Fibroblast of lung (primary cell): ENCODE measurements around the gene TRIM39. TPM values are rescaled to one million over a fixed set of nuclear protein-coding genes. Genes with fewer than 3 reads are reported as not detected.

Experiments used
- DNase-seq, 2 donors: peaks; one replicate each; pipeline versions ENCODE4 v3.0.0 to v3.0.0-alpha.2; 2010; ENCODE audit warnings: low read depth in 2 of 2
- H2AFZ ChIP-seq: 2 replicates; pipeline ENCODE4 v1.5.1; 2012; ENCODE audit warnings: low read length, control low read depth, inconsistent platforms
- H3K27ac ChIP-seq: 2 replicates; pipeline ENCODE4 v1.5.1; 2011; ENCODE audit warnings: low read length, control low read depth; ENCODE audit not compliant: insufficient read depth
- H3K27me3 ChIP-seq: 2 replicates; pipeline ENCODE4 v1.5.1; 2011; ENCODE audit warnings: mild to moderate bottlenecking, low read length; ENCODE audit not compliant: control insufficient read depth, insufficient read depth
- H3K36me3 ChIP-seq: 2 replicates; pipeline ENCODE4 v1.5.1; 2011; ENCODE audit warnings: low read length; ENCODE audit not compliant: control insufficient read depth, insufficient read depth
- H3K4me1 ChIP-seq: 2 replicates; pipeline ENCODE4 v1.5.1; 2011; ENCODE audit warnings: low read length; ENCODE audit not compliant: control insufficient read depth, insufficient read depth; ENCODE audit errors: extremely low read depth
- H3K4me2 ChIP-seq: 2 replicates; pipeline ENCODE4 v1.5.1; 2011; ENCODE audit warnings: low read length, control low read depth; ENCODE audit not compliant: insufficient read depth; ENCODE audit errors: extremely low read depth
- H3K4me3 ChIP-seq, 4 experiments: fragments of 200-600 bp in 1 of 4; sonication (generic) in 1 of 4; replicated peaks in 1 of 4; 2 replicates each; pipeline ENCODE4 v1.5.1; 2011 to 2016; ENCODE audit warnings: low read length in 4 of 4, low read depth in 3 of 4, mild to moderate bottlenecking in 3 of 4, control low read depth in 2 of 4, inconsistent platforms in 1 of 4, mixed read lengths in 1 of 4; ENCODE audit not compliant: insufficient read depth in 1 of 4; ENCODE audit errors: control extremely low read depth in 1 of 4
- H3K79me2 ChIP-seq: 2 replicates; pipeline ENCODE4 v1.5.1; 2012; ENCODE audit warnings: mild to moderate bottlenecking, low read length, inconsistent platforms; ENCODE audit not compliant: control insufficient read depth, insufficient read depth
- H3K9ac ChIP-seq: 2 replicates; pipeline ENCODE4 v1.5.1; 2011; ENCODE audit warnings: mild to moderate bottlenecking, low read length, control low read depth; ENCODE audit not compliant: insufficient read depth
- H3K9me3 ChIP-seq: 2 replicates; pipeline ENCODE4 v1.5.1; 2012; ENCODE audit warnings: low read depth, low read length; ENCODE audit not compliant: control insufficient read depth, insufficient read depth
- H4K20me1 ChIP-seq: 2 replicates; pipeline ENCODE4 v1.5.1; 2011; ENCODE audit warnings: low read length; ENCODE audit not compliant: control insufficient read depth, insufficient read depth; ENCODE audit errors: extremely low read depth
- EZH2 ChIP-seq: IDR thresholded peaks from 2 replicates; pipeline ENCODE4 v1.5.1; 2012; ENCODE audit warnings: low read length, control low read depth, mild to moderate bottlenecking; ENCODE audit errors: missing control alignments
- polyA plus RNA-seq, 2 donors: library from polyadenylated mRNA; depleted of rRNA in 1 of 2; stranded (reverse) in 1 of 2; unstranded in 1 of 2; fragments of >200 nt; gene quantifications; 2 replicates each; pipeline ENCODE4 v1.2.1, GENCODE V29; 2011 to 2012; ENCODE audit warnings: missing spikeins in 1 of 2
- total RNA-seq: library from RNA; depleted of rRNA; stranded (reverse); fragments of >200 nt; gene quantifications from 2 replicates; pipeline ENCODE4 v1.2.1, GENCODE V29; 2014
- TF ChIP-seq, protein P1 (sequence below), 2 donors: IDR thresholded peaks in 1 of 2; conservative IDR thresholded peaks in 1 of 2; 1 replicate in 1 of 2; 2 replicates in 1 of 2; pipeline ENCODE4 v1.5.1; 2011 to 2012; ENCODE audit warnings: low read length in 2 of 2, control low read depth in 1 of 2, inconsistent platforms in 1 of 2, low read depth in 1 of 2, mild to moderate bottlenecking in 1 of 2

Gene TRIM39
- total and polyA plus RNA-seq, 2 donors (not counting 1 experiment from before 2014, with no cell fraction given), result 7.8 to 11.9 TPM

DNA sequence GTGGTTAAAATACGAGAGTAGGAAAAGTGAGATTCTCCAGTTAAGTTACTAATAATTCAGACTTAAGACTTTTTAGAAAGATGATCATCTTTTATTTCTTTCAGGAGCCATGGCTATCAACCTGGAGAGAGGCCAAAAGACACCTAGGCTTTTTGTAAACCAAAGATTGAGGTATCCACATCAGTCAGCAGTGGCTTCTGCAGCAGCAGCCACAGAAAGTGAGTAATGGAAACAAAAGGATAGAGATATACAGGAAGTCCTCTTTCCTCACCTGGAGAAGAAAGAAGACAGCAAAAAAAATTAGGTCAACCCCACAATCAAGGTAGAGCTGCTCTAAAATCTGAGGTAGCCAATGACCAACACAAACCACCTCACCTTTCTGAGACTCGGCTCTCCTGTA, 22.7 kb upstream of the TRIM39 start:
- Histone ChIP-seq H3K9me3 (no peaks in the 10 kb centered on the region), H2AFZ (no peak overlapping the region), H3K9ac (no peak overlapping the region), H3K4me2 (no peak overlapping the region), H3K4me1 (no peaks in the 10 kb centered on the region), H4K20me1 (no peaks in the 10 kb centered on the region), H3K79me2 (peaks cover 8% of the 10 kb centered on the region), H3K36me3 (peaks cover 2% of the 10 kb centered on the region), H3K27me3 (no peaks in the 10 kb centered on the region), H3K4me3 (no peak overlapping the region), H3K27ac (no peak overlapping the region)
- no peak for DNase-seq
- TF ChIP-seq, protein P1, sequence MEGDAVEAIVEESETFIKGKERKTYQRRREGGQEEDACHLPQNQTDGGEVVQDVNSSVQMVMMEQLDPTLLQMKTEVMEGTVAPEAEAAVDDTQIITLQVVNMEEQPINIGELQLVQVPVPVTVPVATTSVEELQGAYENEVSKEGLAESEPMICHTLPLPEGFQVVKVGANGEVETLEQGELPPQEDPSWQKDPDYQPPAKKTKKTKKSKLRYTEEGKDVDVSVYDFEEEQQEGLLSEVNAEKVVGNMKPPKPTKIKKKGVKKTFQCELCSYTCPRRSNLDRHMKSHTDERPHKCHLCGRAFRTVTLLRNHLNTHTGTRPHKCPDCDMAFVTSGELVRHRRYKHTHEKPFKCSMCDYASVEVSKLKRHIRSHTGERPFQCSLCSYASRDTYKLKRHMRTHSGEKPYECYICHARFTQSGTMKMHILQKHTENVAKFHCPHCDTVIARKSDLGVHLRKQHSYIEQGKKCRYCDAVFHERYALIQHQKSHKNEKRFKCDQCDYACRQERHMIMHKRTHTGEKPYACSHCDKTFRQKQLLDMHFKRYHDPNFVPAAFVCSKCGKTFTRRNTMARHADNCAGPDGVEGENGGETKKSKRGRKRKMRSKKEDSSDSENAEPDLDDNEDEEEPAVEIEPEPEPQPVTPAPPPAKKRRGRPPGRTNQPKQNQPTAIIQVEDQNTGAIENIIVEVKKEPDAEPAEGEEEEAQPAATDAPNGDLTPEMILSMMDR (conservative IDR thresholded peaks at IDR 0.05 in 1 of 2, IDR thresholded peaks at IDR 0.05 in 1 of 2; ENCODE audit: low read depth in 1 of 2, low read length in 2 of 2), result no peak
- no peak for TF ChIP-seq EZH2

DNA sequence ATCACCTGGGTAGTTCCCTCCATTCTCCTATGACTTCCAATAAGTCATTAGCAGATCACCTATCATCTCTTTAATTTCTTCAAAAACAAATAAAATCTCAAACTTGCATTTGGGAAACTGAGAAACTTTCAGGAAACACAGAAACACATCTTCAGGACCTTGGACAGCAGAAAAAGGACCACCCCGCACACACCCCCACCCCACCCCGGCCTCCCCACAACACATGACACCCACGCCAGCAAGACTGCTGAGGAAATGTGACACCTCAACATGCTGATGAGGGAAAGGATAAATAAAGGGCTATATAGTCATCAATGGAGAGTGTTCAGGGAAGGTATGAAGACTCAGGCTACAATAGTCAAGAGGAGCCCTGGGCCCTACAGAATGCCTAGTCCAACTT, 15.6 kb upstream of the TRIM39 start:
- peak in 1 of 2 donors; percentile 2 for DNase-seq
- TF ChIP-seq, protein P1 (conservative IDR thresholded peaks at IDR 0.05 in 1 of 2, IDR thresholded peaks at IDR 0.05 in 1 of 2; ENCODE audit: low read depth in 1 of 2, low read length in 2 of 2), result no peak
- no peak for TF ChIP-seq EZH2
- peaks cover 39% of the 10 kb centered on the region for H3K79me2 ChIP-seq
- no peaks in the 10 kb centered on the region for H3K4me1 ChIP-seq
- H3K9me3 ChIP-seq, result no peaks in the 10 kb centered on the region
- H3K4me2 ChIP-seq, result no peak overlapping the region
- no peak overlapping the region for H2AFZ ChIP-seq
- H3K27ac ChIP-seq, result no peak overlapping the region
- no peaks in the 10 kb centered on the region for H4K20me1 ChIP-seq
- H3K9ac ChIP-seq, result no peak overlapping the region
- H3K36me3 ChIP-seq, result no peaks in the 10 kb centered on the region
- no peak overlapping the region for H3K4me3 ChIP-seq
- H3K27me3 ChIP-seq, result no peaks in the 10 kb centered on the region

DNA sequence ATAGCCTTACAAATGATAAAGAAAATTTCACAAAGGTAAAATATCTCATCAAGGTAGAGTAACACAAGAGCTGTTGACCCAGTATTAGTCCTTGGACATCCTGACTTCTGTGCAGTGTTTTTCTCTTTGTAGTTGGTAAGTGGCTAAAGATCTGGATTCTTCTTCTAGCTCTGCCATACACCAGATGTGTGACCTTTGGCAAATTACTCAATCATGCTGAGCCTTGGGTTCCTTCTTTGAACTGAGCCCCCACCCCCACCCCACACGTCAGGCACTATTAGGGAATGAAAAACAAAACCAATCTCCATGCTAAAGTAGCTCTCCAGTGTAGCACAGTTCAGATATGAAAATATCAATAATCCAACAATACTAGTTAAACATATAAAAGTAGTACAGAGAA, 15.1 kb upstream of the TRIM39 start:
- TF ChIP-seq EZH2, result no peak
- TF ChIP-seq, protein P1 (conservative IDR thresholded peaks at IDR 0.05 in 1 of 2, IDR thresholded peaks at IDR 0.05 in 1 of 2; ENCODE audit: low read depth in 1 of 2, low read length in 2 of 2), result no peak
- Histone ChIP-seq H4K20me1 (no peaks in the 10 kb centered on the region), H2AFZ (no peak overlapping the region), H3K4me3 (no peak overlapping the region), H3K27me3 (no peaks in the 10 kb centered on the region), H3K4me2 (no peak overlapping the region), H3K9me3 (no peaks in the 10 kb centered on the region), H3K27ac (no peak overlapping the region), H3K9ac (no peak overlapping the region), H3K36me3 (no peaks in the 10 kb centered on the region), H3K4me1 (no peaks in the 10 kb centered on the region), H3K79me2 (peaks cover 43% of the 10 kb centered on the region)
- DNase-seq, result peak in 1 of 2 donors; percentile 19
